H1 (cell line): ENCODE measurements around the gene DYSF.
A peak's percentile ranks its signal among the peaks of the same experiment; 100 is the strongest.

Source experiments
- CTCF ChIP-seq, 3 experiments: IDR thresholded peaks; 1 replicate in 2 of 3; 2 replicates in 1 of 3; pipeline versions ENCODE4 v1.5.1 to v1.6.1; 2011; ENCODE audit warnings: low read length in 3 of 3, mild to moderate bottlenecking in 3 of 3, inconsistent platforms in 2 of 3, low read depth in 1 of 3, moderate library complexity in 1 of 3; ENCODE audit not compliant: insufficient read depth in 1 of 3; ENCODE audit errors: control extremely low read depth in 1 of 3
- JUND ChIP-seq: IDR thresholded peaks from 2 replicates; pipeline ENCODE4 v1.6.1; 2011; ENCODE audit warnings: mild to moderate bottlenecking, improper control_type of control experiment, low read length
- MAX ChIP-seq: IDR thresholded peaks from 2 replicates; pipeline ENCODE4 v1.6.1; 2012; ENCODE audit warnings: inconsistent platforms
- POLR2AphosphoS5 ChIP-seq: IDR thresholded peaks from 2 replicates; pipeline ENCODE4 v1.6.1; 2011; ENCODE audit warnings: low read depth, low read length
- SIN3A ChIP-seq, 2 experiments: IDR thresholded peaks in 1 of 2; conservative IDR thresholded peaks in 1 of 2; 2 replicates each; pipeline ENCODE4 v1.6.1; 2011 to 2012; ENCODE audit warnings: low read length in 2 of 2, improper control_type of control experiment in 1 of 2, low read depth in 1 of 2, mild to moderate bottlenecking in 1 of 2

GRCh38 chr2:71675296-71675695 is 221.9 kb downstream of the DYSF start:
- TF ChIP-seq CTCF (IDR thresholded peaks at IDR 0.05; ENCODE audit: control extremely low read depth in 1 of 3, insufficient read depth in 1 of 3, low read depth in 1 of 3, low read length in 3 of 3) (peak in 1 of 3 experiments; percentile 0; a peak in 1 of 4 replicates), POLR2AphosphoS5 (no peak), SIN3A (conservative IDR thresholded peaks at IDR 0.05 in 1 of 2, IDR thresholded peaks at IDR 0.05 in 1 of 2; ENCODE audit: low read depth in 1 of 2, low read length in 2 of 2) (no peak), MAX (no peak), JUND (no peak)
